Measurements from ENCODE around the gene SLC25A1.
"Not testable (repeated sequence)": the region's sequence is repeated elsewhere in the genome, so short reads cannot be mapped to it uniquely, and the experiment has no call there.

SLC25A1 gene

GRCh38 chr22:19156109-19156508 lies 22.4 kb downstream of the SLC25A1 start:
- DNase-seq, result not testable (repeated sequence)

- DNase-seq, result no peak
These were observed 25.3 kb downstream of the SLC25A1 start for GRCh38 chr22:19152942-19153883.

- DNase-seq, result no peak
These were observed 27.0 kb downstream of the SLC25A1 start for GRCh38 chr22:19151329-19152191.

- DNase-seq, result no peak
These were observed 27.8 kb downstream of the SLC25A1 start for GRCh38 chr22:19150482-19151328.

- DNase-seq, result no peak
These were observed 28.5 kb downstream of the SLC25A1 start, which contains the start of gene GSC2 for GRCh38 chr22:19149991-19150390. Gene GSC2, minus strand, starts transcription at chr22:19150292. Its CDS starts 9 bp downstream, at chr22:19150283.

GRCh38 chr22:19149047-19149883 lies 29.3 kb downstream of the SLC25A1 start:
- no peak for DNase-seq

GRCh38 chr22:19148417-19149046 lies 30.0 kb downstream of the SLC25A1 start:
- DNase-seq, result no peak

- no peak for DNase-seq
These were observed 31.2 kb downstream of the SLC25A1 start for GRCh38 chr22:19147195-19147780.

- DNase-seq, result no peak
These were observed 32.1 kb downstream of the SLC25A1 start for GRCh38 chr22:19146215-19146968.

- DNase-seq, result no peak
These were observed 34.6 kb downstream of the SLC25A1 start for GRCh38 chr22:19143967-19144400.

- no peak for DNase-seq
These were observed 35.3 kb downstream of the SLC25A1 start for GRCh38 chr22:19143212-19143611.

- DNase-seq, result no peak
These were observed 36.1 kb downstream of the SLC25A1 start for GRCh38 chr22:19142394-19142793.

- DNase-seq, result no peak
These were observed 38.6 kb downstream of the SLC25A1 start for GRCh38 chr22:19139974-19140373.

GRCh38 chr22:19139001-19139356 lies 39.6 kb downstream of the SLC25A1 start:
- no peak for DNase-seq

- DNase-seq, result no peak
These were observed 40.1 kb downstream of the SLC25A1 start for GRCh38 chr22:19138217-19139000.

GRCh38 chr22:19137384-19138216 lies 40.9 kb downstream of the SLC25A1 start:
- no peak for DNase-seq

GRCh38 chr22:19136915-19137314 lies 41.6 kb downstream of the SLC25A1 start:
- no peak for DNase-seq

- DNase-seq, result no peak
These were observed 43.7 kb downstream of the SLC25A1 start for GRCh38 chr22:19134874-19135273.
